Astrocyte (in vitro differentiated cells and primary cell): ENCODE results near the gene AP3S1. TPM values are rescaled to one million over a fixed set of nuclear protein-coding genes. Genes with fewer than 3 reads are reported as not detected.
"Not testable (repeated sequence)": the region's sequence is repeated elsewhere in the genome, so short reads cannot be mapped to it uniquely, and the experiment has no call there.

Source experiments
- DNase-seq: peaks from one replicate; pipeline ENCODE4 v3.0.0-alpha.2; 2010; ENCODE audit warnings: low read depth
- FAIRE-seq: peaks from 2 replicates; lab custom pipeline; 2011; peaks lifted over from hg19 to GRCh38; lab: Jason Lieb, UNC
- H2AFZ ChIP-seq: 2 replicates; pipeline ENCODE4 v1.6.0; 2012; ENCODE audit warnings: low read depth, low read length, inconsistent platforms
- H3K27ac ChIP-seq: 2 replicates; pipeline ENCODE4 v1.5.1; 2011; ENCODE audit warnings: low read depth, low read length, inconsistent platforms
- H3K27me3 ChIP-seq: 2 replicates; pipeline ENCODE4 v1.6.0; 2011; ENCODE audit warnings: low read length, inconsistent platforms; ENCODE audit not compliant: insufficient read depth
- H3K36me3 ChIP-seq: 2 replicates; pipeline ENCODE4 v1.5.1; 2011; ENCODE audit warnings: low read length, inconsistent platforms; ENCODE audit not compliant: insufficient read depth
- H3K4me1 ChIP-seq: 2 replicates; pipeline ENCODE4 v1.5.1; 2011; ENCODE audit warnings: low read length, inconsistent platforms; ENCODE audit not compliant: insufficient read depth
- H3K4me2 ChIP-seq: 2 replicates; pipeline ENCODE4 v1.6.0; 2012; ENCODE audit warnings: low read length, inconsistent platforms
- H3K4me3 ChIP-seq: 2 replicates; pipeline ENCODE4 v1.5.1; 2011; ENCODE audit warnings: low read depth, mild to moderate bottlenecking, low read length, inconsistent platforms; ENCODE audit not compliant: insufficient read depth
- H3K79me2 ChIP-seq: 2 replicates; pipeline ENCODE4 v1.6.0; 2012; ENCODE audit warnings: mild to moderate bottlenecking, low read length, inconsistent platforms; ENCODE audit not compliant: insufficient read depth
- H3K9ac ChIP-seq: 2 replicates; pipeline ENCODE4 v1.6.0; 2012; ENCODE audit warnings: mild to moderate bottlenecking, low read length, inconsistent platforms
- H3K9me3 ChIP-seq: 2 replicates; pipeline ENCODE4 v1.5.1; 2012; ENCODE audit warnings: low read depth, mild to moderate bottlenecking, low read length, inconsistent platforms; ENCODE audit not compliant: insufficient read depth
- H4K20me1 ChIP-seq: 2 replicates; pipeline ENCODE4 v1.6.0; 2012; ENCODE audit warnings: low read length, inconsistent platforms; ENCODE audit not compliant: insufficient read depth
- H3K27ac Mint-ChIP-seq: one replicate; pipeline ENCODE4 v1.8.0; 2021; ENCODE audit warnings: mild to moderate bottlenecking, mixed read lengths; ENCODE audit not compliant: unreplicated experiment
- H3K27me3 Mint-ChIP-seq: one replicate; pipeline ENCODE4 v1.8.0; 2021; ENCODE audit warnings: low read depth, mixed read lengths; ENCODE audit not compliant: unreplicated experiment
- H3K36me3 Mint-ChIP-seq: one replicate; pipeline ENCODE4 v1.8.0; 2021; ENCODE audit warnings: low read depth, mixed read lengths; ENCODE audit not compliant: unreplicated experiment
- H3K4me1 Mint-ChIP-seq: one replicate; pipeline ENCODE4 v1.8.0; 2021; ENCODE audit warnings: low read depth, mixed read lengths; ENCODE audit not compliant: unreplicated experiment
- H3K4me3 Mint-ChIP-seq: one replicate; pipeline ENCODE4 v1.8.0; 2021; ENCODE audit warnings: mild to moderate bottlenecking, moderate library complexity, mixed read lengths; ENCODE audit not compliant: unreplicated experiment
- H3K9me3 Mint-ChIP-seq: one replicate; pipeline ENCODE4 v1.8.0; 2021; ENCODE audit warnings: mild to moderate bottlenecking, mixed read lengths; ENCODE audit not compliant: unreplicated experiment
- CTCF ChIP-seq: IDR thresholded peaks from 2 replicates; pipeline ENCODE4 v1.5.1; 2011; ENCODE audit warnings: low read depth, mild to moderate bottlenecking, inconsistent platforms, low read length, moderate library complexity; ENCODE audit not compliant: insufficient read depth
- EZH2 ChIP-seq: IDR thresholded peaks from 2 replicates; pipeline ENCODE4 v1.6.1; 2012; ENCODE audit warnings: mild to moderate bottlenecking, low read length, inconsistent platforms; ENCODE audit not compliant: insufficient read depth
- total RNA-seq: library from RNA; stranded (reverse); gene quantifications from 2 replicates; pipeline ENCODE4 v1.2.1, GENCODE V29; 2021

AP3S1 gene
- total RNA-seq, 1 donor from 2014 or later: 108 TPM

GRCh38 chr5:115920171-115920725 is 78.5 kb downstream of the AP3S1 start:
- no peak overlapping the region for H3K4me3 ChIP-seq
- Mint-ChIP-seq H3K4me1 (peaks cover 4% of the 10 kb centered on the region), H3K27me3 (no peaks in the 10 kb centered on the region), H3K9me3 (no peaks in the 10 kb centered on the region), H3K27ac (no peak overlapping the region), H3K4me3 (no peak overlapping the region), H3K36me3 (peaks cover 3% of the 10 kb centered on the region)
- no peaks in the 10 kb centered on the region for H3K79me2 ChIP-seq
- no peak overlapping the region for H3K9ac ChIP-seq
- FAIRE-seq (no peak), DNase-seq (no peak)
- H3K36me3 ChIP-seq: peaks cover 2% of the 10 kb centered on the region
- H3K4me1 ChIP-seq: no peaks in the 10 kb centered on the region
- H3K4me2 ChIP-seq: no peak overlapping the region
- H4K20me1 ChIP-seq: no peaks in the 10 kb centered on the region
- no peak overlapping the region for H3K27ac ChIP-seq
- H3K27me3 ChIP-seq: no peaks in the 10 kb centered on the region
- H2AFZ ChIP-seq: no peak overlapping the region
- H3K9me3 ChIP-seq: no peaks in the 10 kb centered on the region
- TF ChIP-seq CTCF: no peak
- TF ChIP-seq EZH2: no peak

DNA sequence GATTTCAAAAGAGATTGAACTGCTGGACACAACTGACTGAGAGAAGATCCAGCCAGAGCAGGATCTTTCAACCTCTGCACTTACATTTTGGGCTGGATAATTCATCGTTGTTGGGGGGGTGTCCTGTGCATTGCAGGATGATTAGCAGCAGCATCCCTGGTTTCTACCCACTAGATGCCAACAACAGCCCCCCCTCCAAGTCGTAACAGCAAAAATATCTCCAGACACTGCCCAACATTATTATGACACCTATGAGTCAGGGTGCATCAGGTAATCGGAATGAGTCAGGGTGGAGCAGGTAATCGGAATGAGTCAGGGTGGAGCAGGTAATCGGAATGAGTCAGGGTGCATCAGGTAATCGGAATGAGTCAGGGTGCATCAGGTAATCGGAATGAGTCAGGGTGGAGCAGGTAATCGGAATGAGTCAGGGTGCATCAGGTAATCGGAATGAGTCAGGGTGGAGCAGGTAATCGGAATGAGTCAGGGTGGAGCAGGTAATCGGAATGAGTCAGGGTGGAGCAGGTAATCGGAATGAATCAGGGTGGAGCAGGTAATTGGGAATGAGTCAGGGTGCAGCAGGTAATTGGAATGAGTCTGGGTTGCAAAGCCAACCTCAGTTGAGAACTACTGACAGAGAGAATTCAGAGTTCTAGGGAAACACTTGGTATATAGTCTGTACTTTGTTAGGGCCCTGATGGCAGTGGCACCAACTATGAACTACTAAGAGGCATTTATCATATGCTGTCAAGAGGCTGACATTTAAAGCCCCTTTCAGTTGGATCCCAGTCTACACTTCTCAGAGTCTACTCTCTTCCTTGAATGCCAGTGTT is 87.1 kb downstream of the AP3S1 start:
- not testable (repeated sequence) for H3K9me3 Mint-ChIP-seq, H3K9ac ChIP-seq, H3K4me2 ChIP-seq, H2AFZ ChIP-seq, FAIRE-seq, H3K9me3 ChIP-seq, H3K36me3 Mint-ChIP-seq, H3K27ac ChIP-seq, H3K4me3 Mint-ChIP-seq, H3K4me1 ChIP-seq, H3K4me3 ChIP-seq, H3K27me3 Mint-ChIP-seq, DNase-seq, H4K20me1 ChIP-seq, H3K36me3 ChIP-seq, H3K79me2 ChIP-seq, H3K27me3 ChIP-seq, H3K27ac Mint-ChIP-seq, H3K4me1 Mint-ChIP-seq

GRCh38 chr5:115930171-115930570 is 88.4 kb downstream of the AP3S1 start:
- not testable (repeated sequence) for H3K4me1 Mint-ChIP-seq, H3K27me3 Mint-ChIP-seq, H3K4me3 ChIP-seq

More at GRCh38 chr5:115930171-115930570, 88.4 kb downstream of the AP3S1 start:
- H3K4me1 ChIP-seq, H3K27me3 ChIP-seq, H4K20me1 ChIP-seq, FAIRE-seq, H2AFZ ChIP-seq, H3K79me2 ChIP-seq, H3K4me2 ChIP-seq, H3K36me3 ChIP-seq, DNase-seq, H3K9me3 ChIP-seq, H3K27ac ChIP-seq, H3K27ac Mint-ChIP-seq, H3K36me3 Mint-ChIP-seq, H3K9ac ChIP-seq, H3K9me3 Mint-ChIP-seq, H3K4me3 Mint-ChIP-seq: not testable (repeated sequence)
